OCI-LY3 (cell line): Measurements from ENCODE around the gene DAAM2.

ENCODE experiments used
- H2AFZ ChIP-seq: fragments of 200-600, 300-600 bp; shearing (Covaris generic); 2 replicates; pipeline ENCODE4 v1.6.0; 2014; ENCODE audit warnings: antibody characterized with exemption, low read depth, low read length
- H3K27ac ChIP-seq: fragments of 200-600, 300-600 bp; sonication (generic); 2 replicates; pipeline ENCODE4 v1.5.1; 2014; ENCODE audit warnings: mild to moderate bottlenecking, low read length, moderate library complexity, mixed read lengths
- H3K27me3 ChIP-seq: fragments of 200-600, 300-600 bp; sonication (generic); 2 replicates; pipeline ENCODE4 v1.6.1; 2014; ENCODE audit warnings: low read depth, low read length, mixed read lengths
- H3K36me3 ChIP-seq: fragments of 200-600, 300-600 bp; sonication (generic); replicated peaks from 2 replicates; pipeline ENCODE3; 2014; ENCODE audit warnings: low read depth, low read length, mixed read lengths
- H3K4me1 ChIP-seq: fragments of 300-600, 200-600 bp; sonication (generic); 2 replicates; pipeline ENCODE4 v1.6.1; 2014; ENCODE audit warnings: low read length, mixed read lengths
- H3K4me2 ChIP-seq: fragments of 200-600, 300-600 bp; sonication (generic); 2 replicates; pipeline ENCODE4 v1.6.1; 2014; ENCODE audit warnings: low read length, mixed read lengths
- H3K4me3 ChIP-seq: fragments of 300-600, 200-600 bp; sonication (generic); 2 replicates; pipeline ENCODE4 v1.5.1; 2014; ENCODE audit warnings: antibody characterized with exemption, mild to moderate bottlenecking, low read length, moderate library complexity
- H3K79me2 ChIP-seq: fragments of 300-600, 200-600 bp; shearing (Covaris generic); 2 replicates; pipeline ENCODE4 v1.6.1; 2014; ENCODE audit warnings: mild to moderate bottlenecking, low read length, mixed read lengths
- H3K9ac ChIP-seq: fragments of 300-600, 200-600 bp; shearing (Covaris generic); 2 replicates; pipeline ENCODE4 v1.6.0; 2014; ENCODE audit warnings: mild to moderate bottlenecking, low read length, moderate library complexity
- H3K9me3 ChIP-seq: fragments of 200-600, 300-600 bp; shearing (Covaris generic); 2 replicates; pipeline ENCODE4 v1.6.1; 2014; ENCODE audit warnings: low read length, mixed read lengths; ENCODE audit not compliant: insufficient read depth
- H4K20me1 ChIP-seq: fragments of 200-600, 300-600 bp; sonication (generic); 2 replicates; pipeline ENCODE4 v1.6.1; 2016; ENCODE audit warnings: low read length, mixed read lengths; ENCODE audit not compliant: insufficient read depth
- CTCF ChIP-seq: fragments of 200-600, 300-600 bp; sonication (generic); IDR thresholded peaks from 2 replicates; pipeline ENCODE4 v1.5.1; 2014; ENCODE audit warnings: antibody characterized with exemption, low read length, low read depth
- EZH2phosphoT487 ChIP-seq: fragments of 200-600 bp; shearing (Covaris generic); IDR thresholded peaks from 2 replicates; pipeline ENCODE4 v1.6.1; 2018; ENCODE audit warnings: antibody characterized with exemption, mixed run types, low read depth

DAAM2 gene

GRCh38 chr6:39849228-39849627, 57.1 kb downstream of the DAAM2 start:
- no peak for TF ChIP-seq EZH2phosphoT487
- no peak for TF ChIP-seq CTCF
- Histone ChIP-seq H2AFZ (no peak overlapping the region), H3K27me3 (no peaks in the 10 kb centered on the region), H3K4me2 (no peak overlapping the region), H3K4me3 (no peak overlapping the region), H3K9ac (no peak overlapping the region), H3K36me3 (no peaks in the 10 kb centered on the region), H3K4me1 (peaks cover 20% of the 10 kb centered on the region), H4K20me1 (no peaks in the 10 kb centered on the region), H3K9me3 (no peaks in the 10 kb centered on the region), H3K79me2 (no peaks in the 10 kb centered on the region), H3K27ac (no peak overlapping the region)

GRCh38 chr6:39849764-39850163, 57.6 kb downstream of the DAAM2 start:
- H3K4me2 ChIP-seq: no peak overlapping the region
- no peak overlapping the region for H3K4me3 ChIP-seq
- no peak overlapping the region for H2AFZ ChIP-seq
- TF ChIP-seq EZH2phosphoT487 (no peak), CTCF (no peak)
- no peak overlapping the region for H3K27ac ChIP-seq
- H4K20me1 ChIP-seq: no peaks in the 10 kb centered on the region
- H3K9me3 ChIP-seq: no peaks in the 10 kb centered on the region
- H3K4me1 ChIP-seq: peaks cover 20% of the 10 kb centered on the region
- no peaks in the 10 kb centered on the region for H3K79me2 ChIP-seq
- H3K9ac ChIP-seq: no peak overlapping the region
- no peaks in the 10 kb centered on the region for H3K27me3 ChIP-seq
- no peaks in the 10 kb centered on the region for H3K36me3 ChIP-seq

GRCh38 chr6:39850736-39851297, 58.6 kb downstream of the DAAM2 start:
- no peaks in the 10 kb centered on the region for H3K79me2 ChIP-seq
- H2AFZ ChIP-seq: no peak overlapping the region
- H3K36me3 ChIP-seq: no peaks in the 10 kb centered on the region
- no peaks in the 10 kb centered on the region for H3K27me3 ChIP-seq
- H3K9ac ChIP-seq: no peak overlapping the region
- no peak for TF ChIP-seq CTCF
- TF ChIP-seq EZH2phosphoT487: no peak
- H3K4me3 ChIP-seq: no peak overlapping the region
- no peaks in the 10 kb centered on the region for H4K20me1 ChIP-seq
- peaks cover 20% of the 10 kb centered on the region for H3K4me1 ChIP-seq
- no peak overlapping the region for H3K27ac ChIP-seq
- no peaks in the 10 kb centered on the region for H3K9me3 ChIP-seq
- peak overlapping the region; percentile 18; the same call in 1 of the 2 replicates for H3K4me2 ChIP-seq

GRCh38 chr6:39851331-39851730, 59.2 kb downstream of the DAAM2 start:
- Histone ChIP-seq H2AFZ (no peak overlapping the region), H4K20me1 (no peaks in the 10 kb centered on the region)
- no peak for TF ChIP-seq EZH2phosphoT487
- TF ChIP-seq CTCF: no peak

More at GRCh38 chr6:39851331-39851730, 59.2 kb downstream of the DAAM2 start:
- Histone ChIP-seq H3K9ac (no peak overlapping the region), H3K4me2 (peak overlapping the region; percentile 18; the same call in 1 of the 2 replicates), H3K79me2 (no peaks in the 10 kb centered on the region), H3K4me1 (peaks cover 20% of the 10 kb centered on the region), H3K27ac (no peak overlapping the region), H3K27me3 (no peaks in the 10 kb centered on the region), H3K9me3 (no peaks in the 10 kb centered on the region), H3K4me3 (no peak overlapping the region), H3K36me3 (no peaks in the 10 kb centered on the region)
